ENCODE data around the gene GABRB1.

The GABRB1 gene

GRCh38 chr4:47120783-47121182 is 89.4 kb downstream of the GABRB1 start:
- no peak for FAIRE-seq

GRCh38 chr4:47122592-47123291 is 91.4 kb downstream of the GABRB1 start:
- FAIRE-seq: no peak

GRCh38 chr4:47128991-47129390 is 97.6 kb downstream of the GABRB1 start:
- FAIRE-seq: no peak

GRCh38 chr4:47135210-47135609 is 103.8 kb downstream of the GABRB1 start:
- no peak for FAIRE-seq

GRCh38 chr4:47143261-47143660 is 111.9 kb downstream of the GABRB1 start:
- no peak for FAIRE-seq

- no peak for FAIRE-seq
These were observed 114.3 kb downstream of the GABRB1 start for GRCh38 chr4:47145630-47146029.

GRCh38 chr4:47154816-47155370 is 123.5 kb downstream of the GABRB1 start:
- FAIRE-seq: no peak

GRCh38 chr4:47155919-47156318 is 124.6 kb downstream of the GABRB1 start:
- FAIRE-seq: no peak

GRCh38 chr4:47160095-47160494 is 128.7 kb downstream of the GABRB1 start:
- FAIRE-seq: no peak

GRCh38 chr4:47167081-47168035 is 136.0 kb downstream of the GABRB1 start:
- no peak for FAIRE-seq

GRCh38 chr4:47184083-47184482 is 152.7 kb downstream of the GABRB1 start:
- FAIRE-seq: no peak

- no peak for FAIRE-seq
These were observed 154.4 kb downstream of the GABRB1 start for GRCh38 chr4:47185761-47186160.

GRCh38 chr4:47187608-47188007 is 156.2 kb downstream of the GABRB1 start:
- no peak for FAIRE-seq

- no peak for FAIRE-seq
These were observed 161.8 kb downstream of the GABRB1 start for GRCh38 chr4:47193179-47193578.

GRCh38 chr4:47194036-47194737 is 162.8 kb downstream of the GABRB1 start:
- no peak for FAIRE-seq

- FAIRE-seq: no peak
These were observed 164.3 kb downstream of the GABRB1 start for GRCh38 chr4:47195706-47196105.

GRCh38 chr4:47198791-47199190 is 167.4 kb downstream of the GABRB1 start:
- FAIRE-seq: no peak

- FAIRE-seq: no peak
These were observed 172.2 kb downstream of the GABRB1 start for GRCh38 chr4:47203593-47203992.

- no peak for FAIRE-seq
These were observed 176.2 kb downstream of the GABRB1 start for GRCh38 chr4:47207555-47207954.

GRCh38 chr4:47209833-47210232 is 178.5 kb downstream of the GABRB1 start:
- no peak for FAIRE-seq

- FAIRE-seq: no peak
These were observed 179.5 kb downstream of the GABRB1 start for GRCh38 chr4:47210828-47211227.

GRCh38 chr4:47213106-47213505 is 181.7 kb downstream of the GABRB1 start:
- FAIRE-seq: no peak

- no peak for FAIRE-seq
These were observed 182.2 kb downstream of the GABRB1 start for GRCh38 chr4:47213539-47213938.
